K562 (cell line): Measurements from ENCODE around the gene KASH5. TPM values are rescaled to one million over a fixed set of nuclear protein-coding genes. Genes with fewer than 3 reads are reported as not detected.

Experiments
- CBX8 ChIP-seq: fragments of 200-600 bp; sonication (generic); IDR thresholded peaks from 2 replicates; pipeline ENCODE4 v1.6.1; 2012; ENCODE audit warnings: borderline replicate concordance, mixed run types, low read depth, mild to moderate bottlenecking, moderate library complexity, mixed read lengths, low read length, control low read depth, inconsistent platforms; ENCODE audit not compliant: poor library complexity, severe bottlenecking; ENCODE audit errors: extremely low read depth
- EP400 ChIP-seq: fragments of 450-650 bp; IDR thresholded peaks from 2 replicates; pipeline ENCODE4 v1.6.1; 2017; ENCODE audit warnings: antibody characterized with exemption, mild to moderate bottlenecking, moderate library complexity
- ETV1 ChIP-seq: fragments of 450-650 bp; conservative IDR thresholded peaks from 2 replicates; pipeline ENCODE4 v1.6.1; 2016; ENCODE audit warnings: missing genetic modification characterization, control low read depth, low read depth, missing compliant biosample characterization
- KLF16 ChIP-seq: IDR thresholded peaks from 2 replicates; pipeline ENCODE4 v1.6.1; 2016; ENCODE audit warnings: antibody characterized with exemption
- NR3C1 ChIP-seq: sonication (generic); formaldehyde crosslinking; IDR thresholded peaks from 2 replicates; pipeline ENCODE4 v1.8.1; 2022; ENCODE audit warnings: missing genetic modification reagents
- PHF8 ChIP-seq: fragments of 200-600 bp; sonication (generic); IDR thresholded peaks from 2 replicates; pipeline ENCODE4 v1.6.1; 2012; ENCODE audit warnings: mixed run types, mild to moderate bottlenecking, inconsistent platforms, low read length, moderate library complexity, borderline replicate concordance
- ZC3H11A ChIP-seq: IDR thresholded peaks from 2 replicates; pipeline ENCODE4 v1.6.1; 2012; ENCODE audit warnings: low read depth, low read length, improper control_type of control experiment
- ZFX ChIP-seq: sonication (generic); formaldehyde crosslinking; IDR thresholded peaks from 2 replicates; pipeline ENCODE4 v1.8.0; 2022; ENCODE audit warnings: mild to moderate bottlenecking, missing genetic modification reagents, moderate library complexity
- ZNF253 ChIP-seq: fragments of 250-450 bp; sonication (Bioruptor Pico); conservative IDR thresholded peaks from 2 replicates; pipeline ENCODE4 v1.6.1; 2021; ENCODE audit warnings: mild to moderate bottlenecking
- ZNF436 ChIP-seq: fragments of 250-450, 450-650 bp; sonication (Bioruptor Pico); formaldehyde crosslinking; IDR thresholded peaks from 2 replicates; pipeline ENCODE4 v1.7.0; 2020; ENCODE audit warnings: mild to moderate bottlenecking
- polyA plus RNA-seq, 8 experiments: library from polyadenylated mRNA; depleted of rRNA in 4 of 8; stranded (reverse) in 5 of 8; unstranded in 3 of 8; fragments of >200 nt; fragmentation: Nextera tagmentation in 2 of 8; fragmentation: Illumina TruSeq in 1 of 8; extraction: Ambion mirVana in 2 of 8; extraction: Trizol in 1 of 8; gene quantifications; 2 replicates each; pipeline versions ENCODE4 v1.2.1 to v1.2.3, GENCODE V29; 2011 to 2014; ENCODE audit warnings: inconsistent platforms in 1 of 8, missing spikeins in 1 of 8
- total RNA-seq, 7 experiments: library from RNA; depleted of rRNA in 6 of 7; stranded (reverse); fragments of >200 nt in 6 of 7; fragmentation: Illumina TruSeq in 2 of 7; extraction: Trizol in 2 of 7; gene quantifications; 2 replicates each; pipeline versions ENCODE4 v1.2.1 to v1.2.3, GENCODE V29; 2011 to 2021; ENCODE audit warnings: low replicate concordance in 1 of 7
- TF ChIP-seq, protein P1 (sequence below): fragments of 200-600 bp; sonication (generic); IDR thresholded peaks from one replicate; pipeline ENCODE4 v1.6.1; 2012; ENCODE audit warnings: mild to moderate bottlenecking, low read depth, low read length, inconsistent platforms
- TF ChIP-seq, protein P2 (sequence below), 2 experiments: fragments of 450-650 bp; conservative IDR thresholded peaks; 2 replicates each; pipeline ENCODE4 v1.6.1; 2017; ENCODE audit warnings: mild to moderate bottlenecking in 2 of 2, moderate library complexity in 2 of 2
- TF ChIP-seq, protein P3 (sequence below): IDR thresholded peaks from 2 replicates; pipeline ENCODE4 v1.6.1; 2012; ENCODE audit warnings: low read depth, low read length, improper control_type of control experiment, borderline replicate concordance

Gene KASH5
- total and polyA plus RNA-seq, 9 of the 15 experiments (the other 6 are each of a cell fraction or from before 2014, with no cell fraction given) = 0.07 to 0.84 (median 0.34) TPM; not detected in 1

DNA sequence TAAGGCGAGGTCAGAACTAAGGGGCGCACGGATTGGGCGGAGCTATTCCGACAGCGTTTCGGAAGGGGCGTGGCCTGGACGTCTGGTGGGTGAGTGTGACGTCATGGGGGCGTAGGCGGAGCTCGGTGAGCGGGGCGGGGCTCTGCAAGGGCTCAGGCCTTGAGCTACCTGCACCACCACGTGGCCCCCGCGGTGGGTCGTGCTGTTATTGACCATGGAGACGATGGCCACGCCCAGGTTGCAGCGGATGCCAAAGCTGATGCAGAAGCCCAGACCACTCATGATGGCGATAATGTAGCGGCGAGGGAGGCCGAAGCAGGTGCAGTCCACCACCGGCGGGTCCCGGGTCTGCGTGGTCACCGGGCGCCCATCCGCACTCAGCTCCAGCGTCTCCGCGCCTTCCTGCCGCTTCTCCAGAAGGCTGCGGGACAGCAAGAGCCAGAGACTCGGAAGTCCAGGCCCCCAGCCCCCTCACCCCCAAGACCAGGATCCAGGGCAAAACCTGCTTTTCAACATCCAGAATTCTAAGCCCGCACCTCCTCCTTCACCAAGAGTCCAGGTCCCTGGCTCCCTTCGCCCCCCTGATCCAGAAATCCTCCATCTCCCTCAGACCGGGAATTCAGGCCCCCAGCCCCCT, 48.5 kb downstream of the KASH5 start (continued):
- TF ChIP-seq, protein P1, sequence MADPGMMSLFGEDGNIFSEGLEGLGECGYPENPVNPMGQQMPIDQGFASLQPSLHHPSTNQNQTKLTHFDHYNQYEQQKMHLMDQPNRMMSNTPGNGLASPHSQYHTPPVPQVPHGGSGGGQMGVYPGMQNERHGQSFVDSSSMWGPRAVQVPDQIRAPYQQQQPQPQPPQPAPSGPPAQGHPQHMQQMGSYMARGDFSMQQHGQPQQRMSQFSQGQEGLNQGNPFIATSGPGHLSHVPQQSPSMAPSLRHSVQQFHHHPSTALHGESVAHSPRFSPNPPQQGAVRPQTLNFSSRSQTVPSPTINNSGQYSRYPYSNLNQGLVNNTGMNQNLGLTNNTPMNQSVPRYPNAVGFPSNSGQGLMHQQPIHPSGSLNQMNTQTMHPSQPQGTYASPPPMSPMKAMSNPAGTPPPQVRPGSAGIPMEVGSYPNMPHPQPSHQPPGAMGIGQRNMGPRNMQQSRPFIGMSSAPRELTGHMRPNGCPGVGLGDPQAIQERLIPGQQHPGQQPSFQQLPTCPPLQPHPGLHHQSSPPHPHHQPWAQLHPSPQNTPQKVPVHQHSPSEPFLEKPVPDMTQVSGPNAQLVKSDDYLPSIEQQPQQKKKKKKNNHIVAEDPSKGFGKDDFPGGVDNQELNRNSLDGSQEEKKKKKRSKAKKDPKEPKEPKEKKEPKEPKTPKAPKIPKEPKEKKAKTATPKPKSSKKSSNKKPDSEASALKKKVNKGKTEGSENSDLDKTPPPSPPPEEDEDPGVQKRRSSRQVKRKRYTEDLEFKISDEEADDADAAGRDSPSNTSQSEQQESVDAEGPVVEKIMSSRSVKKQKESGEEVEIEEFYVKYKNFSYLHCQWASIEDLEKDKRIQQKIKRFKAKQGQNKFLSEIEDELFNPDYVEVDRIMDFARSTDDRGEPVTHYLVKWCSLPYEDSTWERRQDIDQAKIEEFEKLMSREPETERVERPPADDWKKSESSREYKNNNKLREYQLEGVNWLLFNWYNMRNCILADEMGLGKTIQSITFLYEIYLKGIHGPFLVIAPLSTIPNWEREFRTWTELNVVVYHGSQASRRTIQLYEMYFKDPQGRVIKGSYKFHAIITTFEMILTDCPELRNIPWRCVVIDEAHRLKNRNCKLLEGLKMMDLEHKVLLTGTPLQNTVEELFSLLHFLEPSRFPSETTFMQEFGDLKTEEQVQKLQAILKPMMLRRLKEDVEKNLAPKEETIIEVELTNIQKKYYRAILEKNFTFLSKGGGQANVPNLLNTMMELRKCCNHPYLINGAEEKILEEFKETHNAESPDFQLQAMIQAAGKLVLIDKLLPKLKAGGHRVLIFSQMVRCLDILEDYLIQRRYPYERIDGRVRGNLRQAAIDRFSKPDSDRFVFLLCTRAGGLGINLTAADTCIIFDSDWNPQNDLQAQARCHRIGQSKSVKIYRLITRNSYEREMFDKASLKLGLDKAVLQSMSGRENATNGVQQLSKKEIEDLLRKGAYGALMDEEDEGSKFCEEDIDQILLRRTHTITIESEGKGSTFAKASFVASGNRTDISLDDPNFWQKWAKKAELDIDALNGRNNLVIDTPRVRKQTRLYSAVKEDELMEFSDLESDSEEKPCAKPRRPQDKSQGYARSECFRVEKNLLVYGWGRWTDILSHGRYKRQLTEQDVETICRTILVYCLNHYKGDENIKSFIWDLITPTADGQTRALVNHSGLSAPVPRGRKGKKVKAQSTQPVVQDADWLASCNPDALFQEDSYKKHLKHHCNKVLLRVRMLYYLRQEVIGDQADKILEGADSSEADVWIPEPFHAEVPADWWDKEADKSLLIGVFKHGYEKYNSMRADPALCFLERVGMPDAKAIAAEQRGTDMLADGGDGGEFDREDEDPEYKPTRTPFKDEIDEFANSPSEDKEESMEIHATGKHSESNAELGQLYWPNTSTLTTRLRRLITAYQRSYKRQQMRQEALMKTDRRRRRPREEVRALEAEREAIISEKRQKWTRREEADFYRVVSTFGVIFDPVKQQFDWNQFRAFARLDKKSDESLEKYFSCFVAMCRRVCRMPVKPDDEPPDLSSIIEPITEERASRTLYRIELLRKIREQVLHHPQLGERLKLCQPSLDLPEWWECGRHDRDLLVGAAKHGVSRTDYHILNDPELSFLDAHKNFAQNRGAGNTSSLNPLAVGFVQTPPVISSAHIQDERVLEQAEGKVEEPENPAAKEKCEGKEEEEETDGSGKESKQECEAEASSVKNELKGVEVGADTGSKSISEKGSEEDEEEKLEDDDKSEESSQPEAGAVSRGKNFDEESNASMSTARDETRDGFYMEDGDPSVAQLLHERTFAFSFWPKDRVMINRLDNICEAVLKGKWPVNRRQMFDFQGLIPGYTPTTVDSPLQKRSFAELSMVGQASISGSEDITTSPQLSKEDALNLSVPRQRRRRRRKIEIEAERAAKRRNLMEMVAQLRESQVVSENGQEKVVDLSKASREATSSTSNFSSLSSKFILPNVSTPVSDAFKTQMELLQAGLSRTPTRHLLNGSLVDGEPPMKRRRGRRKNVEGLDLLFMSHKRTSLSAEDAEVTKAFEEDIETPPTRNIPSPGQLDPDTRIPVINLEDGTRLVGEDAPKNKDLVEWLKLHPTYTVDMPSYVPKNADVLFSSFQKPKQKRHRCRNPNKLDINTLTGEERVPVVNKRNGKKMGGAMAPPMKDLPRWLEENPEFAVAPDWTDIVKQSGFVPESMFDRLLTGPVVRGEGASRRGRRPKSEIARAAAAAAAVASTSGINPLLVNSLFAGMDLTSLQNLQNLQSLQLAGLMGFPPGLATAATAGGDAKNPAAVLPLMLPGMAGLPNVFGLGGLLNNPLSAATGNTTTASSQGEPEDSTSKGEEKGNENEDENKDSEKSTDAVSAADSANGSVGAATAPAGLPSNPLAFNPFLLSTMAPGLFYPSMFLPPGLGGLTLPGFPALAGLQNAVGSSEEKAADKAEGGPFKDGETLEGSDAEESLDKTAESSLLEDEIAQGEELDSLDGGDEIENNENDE = no peak
- TF ChIP-seq, protein P2, sequence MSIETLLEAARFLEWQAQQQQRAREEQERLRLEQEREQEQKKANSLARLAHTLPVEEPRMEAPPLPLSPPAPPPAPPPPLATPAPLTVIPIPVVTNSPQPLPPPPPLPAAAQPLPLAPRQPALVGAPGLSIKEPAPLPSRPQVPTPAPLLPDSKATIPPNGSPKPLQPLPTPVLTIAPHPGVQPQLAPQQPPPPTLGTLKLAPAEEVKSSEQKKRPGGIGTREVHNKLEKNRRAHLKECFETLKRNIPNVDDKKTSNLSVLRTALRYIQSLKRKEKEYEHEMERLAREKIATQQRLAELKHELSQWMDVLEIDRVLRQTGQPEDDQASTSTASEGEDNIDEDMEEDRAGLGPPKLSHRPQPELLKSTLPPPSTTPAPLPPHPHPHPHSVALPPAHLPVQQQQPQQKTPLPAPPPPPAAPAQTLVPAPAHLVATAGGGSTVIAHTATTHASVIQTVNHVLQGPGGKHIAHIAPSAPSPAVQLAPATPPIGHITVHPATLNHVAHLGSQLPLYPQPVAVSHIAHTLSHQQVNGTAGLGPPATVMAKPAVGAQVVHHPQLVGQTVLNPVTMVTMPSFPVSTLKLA (conservative IDR thresholded peaks at IDR 0.05) = peak; percentile 71 to 81
- TF ChIP-seq ZNF253 (CRISPR knock-in tag) = no peak
- no peak for TF ChIP-seq KLF16
- no peak for TF ChIP-seq CBX8
- TF ChIP-seq, protein P3, sequence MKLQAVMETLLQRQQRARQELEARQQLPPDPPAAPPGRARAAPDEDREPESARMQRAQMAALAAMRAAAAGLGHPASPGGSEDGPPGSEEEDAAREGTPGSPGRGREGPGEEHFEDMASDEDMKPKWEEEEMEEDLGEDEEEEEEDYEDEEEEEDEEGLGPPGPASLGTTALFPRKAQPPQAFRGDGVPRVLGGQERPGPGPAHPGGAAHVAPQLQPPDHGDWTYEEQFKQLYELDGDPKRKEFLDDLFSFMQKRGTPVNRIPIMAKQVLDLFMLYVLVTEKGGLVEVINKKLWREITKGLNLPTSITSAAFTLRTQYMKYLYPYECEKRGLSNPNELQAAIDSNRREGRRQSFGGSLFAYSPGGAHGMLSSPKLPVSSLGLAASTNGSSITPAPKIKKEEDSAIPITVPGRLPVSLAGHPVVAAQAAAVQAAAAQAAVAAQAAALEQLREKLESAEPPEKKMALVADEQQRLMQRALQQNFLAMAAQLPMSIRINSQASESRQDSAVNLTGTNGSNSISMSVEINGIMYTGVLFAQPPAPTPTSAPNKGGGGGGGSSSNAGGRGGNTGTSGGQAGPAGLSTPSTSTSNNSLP = no peak
- TF ChIP-seq ZFX (CRISPR knock-in tag) = peak; percentile 55
- no peak for TF ChIP-seq ZNF436
- peak; percentile 38; the same call in 1 of the 2 replicates for TF ChIP-seq EP400
- TF ChIP-seq ETV1 (tag) = no peak
- TF ChIP-seq NR3C1 (CRISPR knock-in tag) = no peak
- no peak for TF ChIP-seq ZC3H11A
- TF ChIP-seq PHF8 = 0 out of 2 replicates have a peak, but pooled peaks have one; percentile 15
